ENCODE data around the gene CD34.

The CD34 gene, protein sequence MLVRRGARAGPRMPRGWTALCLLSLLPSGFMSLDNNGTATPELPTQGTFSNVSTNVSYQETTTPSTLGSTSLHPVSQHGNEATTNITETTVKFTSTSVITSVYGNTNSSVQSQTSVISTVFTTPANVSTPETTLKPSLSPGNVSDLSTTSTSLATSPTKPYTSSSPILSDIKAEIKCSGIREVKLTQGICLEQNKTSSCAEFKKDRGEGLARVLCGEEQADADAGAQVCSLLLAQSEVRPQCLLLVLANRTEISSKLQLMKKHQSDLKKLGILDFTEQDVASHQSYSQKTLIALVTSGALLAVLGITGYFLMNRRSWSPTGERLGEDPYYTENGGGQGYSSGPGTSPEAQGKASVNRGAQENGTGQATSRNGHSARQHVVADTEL

DNA sequence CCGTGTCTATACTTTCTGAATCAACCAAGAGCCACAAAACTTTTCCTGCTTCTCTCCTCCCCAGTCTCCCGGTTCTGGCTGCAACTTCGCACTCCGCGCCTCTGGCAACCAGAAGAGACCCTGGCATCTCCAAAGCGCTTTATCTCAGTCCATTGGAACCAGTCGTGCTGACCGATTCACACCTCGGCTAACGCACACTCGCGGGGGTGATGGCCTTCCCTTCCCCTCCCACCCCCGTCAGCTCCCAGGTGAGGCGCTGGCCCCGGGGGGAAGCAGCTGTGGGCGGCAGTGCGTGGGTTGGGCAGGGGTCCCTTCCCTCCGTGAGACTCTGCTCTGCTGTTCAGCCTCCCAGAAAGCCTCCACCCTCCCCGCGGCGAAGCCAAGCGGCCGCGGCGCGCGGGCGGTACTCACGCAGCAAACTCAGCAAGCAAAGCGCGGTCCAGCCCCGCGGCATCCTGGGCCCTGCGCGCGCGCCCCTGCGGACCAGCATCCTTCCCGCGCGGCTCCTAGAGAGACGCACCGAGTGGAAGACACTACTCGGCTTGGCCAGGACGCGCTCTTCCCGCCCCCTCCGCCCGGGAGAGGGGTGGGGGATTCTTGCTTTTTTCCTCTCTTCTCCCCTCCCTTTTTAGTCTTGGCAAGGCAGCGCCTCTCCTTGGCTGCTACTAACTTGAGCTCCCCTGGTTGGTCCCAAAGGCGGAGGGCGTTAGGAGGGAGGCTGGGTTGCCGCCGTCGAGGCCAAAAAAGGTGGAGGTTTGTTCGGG is at the start of gene CD34:
Gene CD34, minus strand, starts transcription at position 535 of the 764 bp plus-strand sequence. Its CDS starts 45 bp downstream, at position 490.
- Histone ChIP-seq H3K36me3 (ENCODE audit: control insufficient read depth, insufficient read depth, low read length) (no peaks in the 10 kb centered on the region), H3K4me3 (ENCODE audit: low read length) (peak within 1 kb of the TSS; percentile 21; the same call in 1 of the 2 replicates), H3K27ac (ENCODE audit: low read length) (no peak within 1 kb of the TSS), H3K9me3 (ENCODE audit: control insufficient read depth, insufficient read depth, low read length) (no peaks in the 10 kb centered on the region), H3K4me1 (ENCODE audit: control insufficient read depth, insufficient read depth, low read length) (0 out of 2 replicates have a peak, but pooled peaks cover 2% of the 10 kb centered on the region), H3K27me3 (ENCODE audit: control insufficient read depth, insufficient read depth, low read length) (peaks cover 24% of the 10 kb centered on the region)
- WGBS (ENCODE audit: insufficient coverage, insufficient read length): no CpG with 5 or more reads among the region's 56 CpGs
- DNase-seq (ENCODE audit: low read depth, low spot score): no peak

DNA sequence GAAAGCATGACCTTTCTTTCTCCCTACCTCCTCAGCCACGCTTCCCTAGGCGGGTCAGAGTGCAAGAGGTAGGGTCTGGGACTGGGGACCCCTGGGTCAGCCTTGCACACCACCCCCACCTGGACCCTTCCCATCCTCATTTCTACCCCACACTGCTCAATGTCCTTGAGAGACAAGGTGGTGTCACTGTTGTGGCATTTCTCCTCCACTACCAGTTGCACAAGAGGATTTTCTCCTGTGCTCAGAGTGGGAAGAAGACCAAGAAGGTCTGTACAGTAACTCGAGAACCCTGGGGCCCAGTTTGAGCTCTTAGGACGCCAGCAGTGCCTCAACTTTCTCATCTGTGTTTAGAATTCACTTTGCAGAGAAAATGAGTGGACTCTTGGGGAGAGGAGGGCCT is 49.4 kb upstream of the CD34 start:
- DNase-seq (ENCODE audit: low read depth, low spot score): no peak
- Histone ChIP-seq H3K9me3 (ENCODE audit: control insufficient read depth, insufficient read depth, low read length) (no peaks in the 10 kb centered on the region), H3K27ac (ENCODE audit: low read length) (no peak overlapping the region), H3K36me3 (ENCODE audit: control insufficient read depth, insufficient read depth, low read length) (no peaks in the 10 kb centered on the region), H3K4me3 (ENCODE audit: low read length) (no peak overlapping the region), H3K4me1 (ENCODE audit: control insufficient read depth, insufficient read depth, low read length) (peaks cover 3% of the 10 kb centered on the region; the same call in 1 of the 2 replicates), H3K27me3 (ENCODE audit: control insufficient read depth, insufficient read depth, low read length) (peaks cover 30% of the 10 kb centered on the region)
- no CpG with 5 or more reads among the region's 4 CpGs for WGBS (ENCODE audit: insufficient coverage, insufficient read length)

DNA sequence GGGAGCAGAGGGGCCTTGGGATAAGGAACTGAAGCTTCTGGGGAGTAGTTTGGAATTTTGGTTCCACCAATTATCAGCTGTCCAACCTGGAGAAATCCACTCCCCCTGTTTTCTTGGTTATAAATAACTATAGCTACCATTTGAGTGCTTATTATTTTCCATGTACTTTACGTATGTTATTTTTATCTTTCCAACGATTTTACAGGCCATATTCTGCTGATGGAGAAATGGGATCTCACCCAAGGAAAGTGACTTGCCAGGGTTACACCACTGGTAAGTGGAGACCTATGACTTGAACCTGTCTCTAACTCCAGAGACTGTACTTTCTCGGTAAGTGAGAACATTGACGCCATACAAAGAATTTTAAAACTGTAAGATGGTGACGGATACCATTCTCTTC is 49.0 kb upstream of the CD34 start:
- DNase-seq (ENCODE audit: low read depth, low spot score): no peak
- Histone ChIP-seq H3K27ac (ENCODE audit: low read length) (no peak overlapping the region), H3K27me3 (ENCODE audit: control insufficient read depth, insufficient read depth, low read length) (peaks cover 30% of the 10 kb centered on the region), H3K4me3 (ENCODE audit: low read length) (peak overlapping the region; percentile 41; the same call in 1 of the 2 replicates), H3K36me3 (ENCODE audit: control insufficient read depth, insufficient read depth, low read length) (no peaks in the 10 kb centered on the region), H3K9me3 (ENCODE audit: control insufficient read depth, insufficient read depth, low read length) (no peaks in the 10 kb centered on the region), H3K4me1 (ENCODE audit: control insufficient read depth, insufficient read depth, low read length) (peaks cover 3% of the 10 kb centered on the region; the same call in 1 of the 2 replicates)
- WGBS (ENCODE audit: insufficient coverage, insufficient read length): no CpG with 5 or more reads among the region's 5 CpGs

DNA sequence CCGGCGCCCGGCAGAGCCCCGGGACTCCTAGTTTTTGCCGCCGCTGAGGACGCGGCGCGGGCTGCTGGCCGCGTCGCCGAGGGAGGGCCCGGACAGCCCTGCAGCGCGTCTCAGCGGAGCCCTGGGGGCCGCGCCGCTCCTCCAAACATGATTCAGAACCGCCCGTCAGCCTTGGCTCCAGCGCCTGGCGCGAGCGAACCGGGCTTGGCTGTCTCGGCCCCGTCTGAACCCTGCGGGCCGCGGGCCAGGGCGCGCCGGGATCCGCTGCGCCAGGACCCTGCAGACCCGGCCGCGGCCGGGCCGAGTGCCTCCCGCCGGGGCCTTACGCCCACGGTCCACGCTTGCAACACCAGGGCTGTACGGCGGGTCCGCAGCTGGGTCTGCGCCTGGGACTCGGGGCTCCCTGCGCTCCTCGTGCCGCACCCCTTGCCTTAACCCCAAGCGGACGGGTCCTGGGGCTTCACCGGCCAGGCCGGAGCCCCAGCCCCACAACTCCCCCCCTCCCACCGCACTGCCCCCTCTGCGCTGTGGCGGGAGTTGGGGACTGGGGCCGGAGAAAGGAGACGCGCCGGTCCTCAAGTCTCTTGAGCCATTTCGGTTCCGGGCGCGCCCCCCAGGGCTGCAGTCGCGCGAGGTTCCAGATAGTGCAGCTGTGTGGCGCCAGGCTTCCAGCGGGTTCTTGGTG is 48.4 kb upstream of the CD34 start:
- peak; percentile 18 for DNase-seq (ENCODE audit: low read depth, low spot score)
- H3K9me3 ChIP-seq (ENCODE audit: control insufficient read depth, insufficient read depth, low read length): no peaks in the 10 kb centered on the region
- H3K27me3 ChIP-seq (ENCODE audit: control insufficient read depth, insufficient read depth, low read length): peaks cover 28% of the 10 kb centered on the region
- no peak overlapping the region for H3K27ac ChIP-seq (ENCODE audit: low read length)
- peaks cover 3% of the 10 kb centered on the region; the same call in 1 of the 2 replicates for H3K4me1 ChIP-seq (ENCODE audit: control insufficient read depth, insufficient read depth, low read length)
- no CpG with 5 or more reads among the region's 76 CpGs for WGBS (ENCODE audit: insufficient coverage, insufficient read length)
- H3K4me3 ChIP-seq (ENCODE audit: low read length): peak overlapping the region; percentile 41; the same call in 1 of the 2 replicates
- H3K36me3 ChIP-seq (ENCODE audit: control insufficient read depth, insufficient read depth, low read length): no peaks in the 10 kb centered on the region

DNA sequence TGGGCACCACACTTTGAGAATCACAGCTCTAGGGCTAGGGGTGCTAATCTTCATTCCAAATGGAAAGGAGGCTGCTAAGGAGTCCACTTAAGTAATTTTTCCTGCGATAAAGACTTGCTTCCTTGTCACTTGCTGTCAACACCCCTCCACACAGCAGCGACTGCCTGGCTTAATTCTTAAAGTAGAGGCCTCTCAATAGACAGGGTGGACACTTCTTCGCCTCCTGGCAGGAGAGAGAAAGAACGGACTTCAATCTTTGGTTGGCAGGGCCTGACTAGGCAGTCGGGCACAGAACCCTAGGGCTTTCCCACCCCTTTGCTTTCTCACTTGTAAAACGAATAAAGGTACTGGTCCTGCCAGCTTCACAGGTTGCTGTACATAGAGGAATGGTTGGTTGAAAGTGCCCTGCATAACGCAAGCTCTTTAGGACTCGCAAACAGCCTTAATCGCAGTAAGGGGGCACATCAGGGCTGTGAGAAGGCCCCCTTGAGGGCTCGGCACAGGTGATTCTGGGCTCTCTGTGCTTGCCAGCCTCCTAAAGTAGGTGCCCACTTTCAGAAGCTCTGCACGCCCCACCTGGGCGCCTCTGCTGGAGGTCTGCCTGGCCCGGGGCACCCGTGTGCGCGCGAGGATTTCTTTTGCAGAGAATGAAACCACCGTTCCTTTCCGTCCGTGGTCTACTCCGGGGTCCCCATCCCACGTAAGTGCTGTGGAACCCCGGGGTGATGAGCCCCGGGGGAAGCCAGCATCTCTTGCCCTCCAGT is 47.6 kb upstream of the CD34 start:
- no peaks in the 10 kb centered on the region for H3K36me3 ChIP-seq (ENCODE audit: control insufficient read depth, insufficient read depth, low read length)
- H3K4me3 ChIP-seq (ENCODE audit: low read length): peak overlapping the region; percentile 41; the same call in 1 of the 2 replicates
- H3K4me1 ChIP-seq (ENCODE audit: control insufficient read depth, insufficient read depth, low read length): no peaks in the 10 kb centered on the region
- H3K27ac ChIP-seq (ENCODE audit: low read length): no peak overlapping the region
- H3K27me3 ChIP-seq (ENCODE audit: control insufficient read depth, insufficient read depth, low read length): peaks cover 28% of the 10 kb centered on the region
- no peaks in the 10 kb centered on the region for H3K9me3 ChIP-seq (ENCODE audit: control insufficient read depth, insufficient read depth, low read length)
- DNase-seq (ENCODE audit: low read depth, low spot score): no peak
- no CpG with 5 or more reads among the region's 24 CpGs for WGBS (ENCODE audit: insufficient coverage, insufficient read length)

DNA sequence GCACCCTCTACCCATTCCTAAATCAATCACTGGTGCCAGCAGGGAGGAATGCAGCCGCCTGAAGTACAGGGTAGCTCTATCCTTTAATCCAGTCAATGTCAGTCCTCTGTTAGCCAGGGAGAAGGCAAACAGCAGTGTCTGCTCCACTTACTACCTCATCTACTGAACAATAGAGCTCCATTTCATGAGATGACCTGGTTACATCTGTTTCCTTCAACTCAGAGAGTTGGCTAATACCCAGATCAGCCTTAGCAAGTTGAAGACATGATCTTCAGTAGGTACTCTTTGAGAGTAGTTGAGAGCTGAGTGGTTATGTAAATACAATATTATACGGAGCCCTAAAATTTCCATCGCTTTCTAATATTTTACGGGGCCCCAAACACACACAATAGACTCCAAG is 46.1 kb upstream of the CD34 start:
- no CpG with 5 or more reads among the region's 4 CpGs for WGBS (ENCODE audit: insufficient coverage, insufficient read length)
- Histone ChIP-seq H3K4me3 (ENCODE audit: low read length) (no peak overlapping the region), H3K27ac (ENCODE audit: low read length) (no peak overlapping the region), H3K4me1 (ENCODE audit: control insufficient read depth, insufficient read depth, low read length) (no peaks in the 10 kb centered on the region), H3K9me3 (ENCODE audit: control insufficient read depth, insufficient read depth, low read length) (no peaks in the 10 kb centered on the region), H3K36me3 (ENCODE audit: control insufficient read depth, insufficient read depth, low read length) (no peaks in the 10 kb centered on the region), H3K27me3 (ENCODE audit: control insufficient read depth, insufficient read depth, low read length) (peaks cover 28% of the 10 kb centered on the region)
- no peak for DNase-seq (ENCODE audit: low read depth, low spot score)

DNA sequence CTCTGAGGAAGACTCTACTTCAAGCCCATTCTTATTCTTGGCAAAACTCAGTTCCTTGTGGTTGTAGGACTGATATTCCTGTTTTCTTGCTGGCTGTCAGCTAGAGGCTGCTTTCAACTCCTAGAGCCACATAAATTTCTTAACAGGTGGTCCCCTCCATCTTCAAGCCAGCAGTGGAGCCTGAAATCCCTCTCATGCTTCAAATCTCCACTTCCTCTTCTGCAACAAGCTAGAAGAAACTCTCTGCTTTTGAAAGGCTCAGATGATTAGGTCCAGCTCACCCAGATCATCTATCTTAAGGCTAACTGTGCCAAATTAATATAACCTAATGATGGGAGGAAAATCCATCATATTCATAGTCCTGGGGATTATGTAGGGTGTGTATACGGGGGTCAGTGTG is 43.2 kb upstream of the CD34 start:
- DNase-seq (ENCODE audit: low read depth, low spot score): no peak
- Histone ChIP-seq H3K9me3 (ENCODE audit: control insufficient read depth, insufficient read depth, low read length) (no peaks in the 10 kb centered on the region), H3K36me3 (ENCODE audit: control insufficient read depth, insufficient read depth, low read length) (no peaks in the 10 kb centered on the region), H3K4me3 (ENCODE audit: low read length) (no peak overlapping the region), H3K4me1 (ENCODE audit: control insufficient read depth, insufficient read depth, low read length) (no peaks in the 10 kb centered on the region), H3K27ac (ENCODE audit: low read length) (no peak overlapping the region), H3K27me3 (ENCODE audit: control insufficient read depth, insufficient read depth, low read length) (peaks cover 16% of the 10 kb centered on the region)
- WGBS (ENCODE audit: insufficient coverage, insufficient read length): no CpG with 5 or more reads among the region's 1 CpG

DNA sequence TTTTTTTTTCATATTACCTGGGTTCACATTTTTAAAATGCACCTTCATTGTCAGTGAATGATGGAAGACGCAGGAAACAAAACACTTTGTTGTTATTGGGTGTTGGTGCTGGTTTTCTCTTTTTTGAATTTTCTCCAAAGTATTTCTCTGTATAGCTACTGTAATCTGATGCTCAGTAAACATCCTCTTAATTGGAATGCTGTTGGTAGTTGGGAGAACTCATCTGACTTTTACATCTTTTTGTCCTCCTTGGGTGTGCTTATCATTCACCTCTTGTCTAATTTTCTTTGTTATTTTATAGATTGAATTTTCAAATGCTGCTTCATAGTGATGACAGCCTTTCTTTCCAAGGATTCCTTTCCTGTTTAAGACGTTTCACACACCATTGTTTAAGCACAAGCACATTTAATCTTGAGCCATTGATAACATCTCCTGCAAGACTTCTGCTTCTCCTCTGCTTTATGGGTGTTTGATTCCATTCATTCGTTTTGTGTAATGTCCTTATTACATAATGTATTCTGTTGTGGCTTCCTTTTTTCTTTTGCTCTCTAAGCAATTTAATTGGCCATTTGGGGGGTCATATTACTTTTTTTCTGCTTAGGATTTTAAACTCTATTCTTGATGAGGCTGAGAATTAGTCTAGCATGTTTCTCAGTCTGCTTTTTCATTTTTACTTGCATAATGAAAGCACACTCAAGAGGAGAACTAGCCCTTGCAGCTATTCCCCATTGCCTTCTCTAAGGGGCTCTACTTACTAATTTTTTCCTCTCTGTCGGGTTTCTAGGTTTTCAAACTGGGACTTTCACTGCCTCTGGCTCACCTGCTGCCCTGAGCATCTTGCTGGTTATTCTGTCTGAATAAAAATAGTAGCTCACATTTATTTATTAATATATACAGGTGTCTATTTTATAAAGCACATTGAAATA is 42.0 kb upstream of the CD34 start:
- Histone ChIP-seq H3K36me3 (ENCODE audit: control insufficient read depth, insufficient read depth, low read length) (no peaks in the 10 kb centered on the region), H3K4me3 (ENCODE audit: low read length) (no peak overlapping the region), H3K27me3 (ENCODE audit: control insufficient read depth, insufficient read depth, low read length) (peaks cover 4% of the 10 kb centered on the region; the same call in 1 of the 2 replicates), H3K4me1 (ENCODE audit: control insufficient read depth, insufficient read depth, low read length) (no peaks in the 10 kb centered on the region), H3K27ac (ENCODE audit: low read length) (no peak overlapping the region), H3K9me3 (ENCODE audit: control insufficient read depth, insufficient read depth, low read length) (no peaks in the 10 kb centered on the region)
- WGBS (ENCODE audit: insufficient coverage, insufficient read length): no CpG with 5 or more reads among the region's 4 CpGs
- no peak for DNase-seq (ENCODE audit: low read depth, low spot score)

DNA sequence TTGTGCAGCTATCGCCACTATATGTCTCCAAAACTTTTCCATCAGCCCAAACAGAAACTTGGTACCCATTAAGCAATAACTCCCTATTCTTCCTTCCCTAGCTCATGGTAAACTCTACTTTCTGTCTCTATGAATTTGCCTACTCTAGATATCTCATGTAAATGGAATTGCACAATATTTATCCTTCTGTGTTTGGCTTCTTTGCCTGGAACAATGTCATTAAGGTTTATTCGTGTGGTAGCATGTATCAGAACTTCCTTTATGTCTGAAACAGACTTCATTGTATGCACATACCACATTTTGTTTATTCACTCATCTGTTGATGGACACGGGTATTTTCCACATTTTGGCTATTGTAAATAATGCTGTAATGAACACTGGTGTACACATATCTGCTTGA is 40.7 kb upstream of the CD34 start:
- WGBS (ENCODE audit: insufficient coverage, insufficient read length): no CpG with 5 or more reads among the region's 3 CpGs
- no peaks in the 10 kb centered on the region for H3K27me3 ChIP-seq (ENCODE audit: control insufficient read depth, insufficient read depth, low read length)
- H3K36me3 ChIP-seq (ENCODE audit: control insufficient read depth, insufficient read depth, low read length): no peaks in the 10 kb centered on the region
- no peaks in the 10 kb centered on the region for H3K4me1 ChIP-seq (ENCODE audit: control insufficient read depth, insufficient read depth, low read length)
- H3K9me3 ChIP-seq (ENCODE audit: control insufficient read depth, insufficient read depth, low read length): no peaks in the 10 kb centered on the region
- no peak for DNase-seq (ENCODE audit: low read depth, low spot score)
- H3K27ac ChIP-seq (ENCODE audit: low read length): no peak overlapping the region
- no peak overlapping the region for H3K4me3 ChIP-seq (ENCODE audit: low read length)
